OCI-LY3 (cell line): ENCODE measurements around the gene PRKAR1B.

Experiments
- H2AFZ ChIP-seq: fragments of 200-600, 300-600 bp; shearing (Covaris generic); 2 replicates; pipeline ENCODE4 v1.6.0; 2014; ENCODE audit warnings: antibody characterized with exemption, low read depth, low read length
- H3K27ac ChIP-seq: fragments of 200-600, 300-600 bp; sonication (generic); 2 replicates; pipeline ENCODE4 v1.5.1; 2014; ENCODE audit warnings: mild to moderate bottlenecking, low read length, moderate library complexity, mixed read lengths
- H3K27me3 ChIP-seq: fragments of 200-600, 300-600 bp; sonication (generic); 2 replicates; pipeline ENCODE4 v1.6.1; 2014; ENCODE audit warnings: low read depth, low read length, mixed read lengths
- H3K36me3 ChIP-seq: fragments of 200-600, 300-600 bp; sonication (generic); replicated peaks from 2 replicates; pipeline ENCODE3; 2014; ENCODE audit warnings: low read depth, low read length, mixed read lengths
- H3K4me1 ChIP-seq: fragments of 300-600, 200-600 bp; sonication (generic); 2 replicates; pipeline ENCODE4 v1.6.1; 2014; ENCODE audit warnings: low read length, mixed read lengths
- H3K4me2 ChIP-seq: fragments of 200-600, 300-600 bp; sonication (generic); 2 replicates; pipeline ENCODE4 v1.6.1; 2014; ENCODE audit warnings: low read length, mixed read lengths
- H3K4me3 ChIP-seq: fragments of 300-600, 200-600 bp; sonication (generic); 2 replicates; pipeline ENCODE4 v1.5.1; 2014; ENCODE audit warnings: antibody characterized with exemption, mild to moderate bottlenecking, low read length, moderate library complexity
- H3K79me2 ChIP-seq: fragments of 300-600, 200-600 bp; shearing (Covaris generic); 2 replicates; pipeline ENCODE4 v1.6.1; 2014; ENCODE audit warnings: mild to moderate bottlenecking, low read length, mixed read lengths
- H3K9ac ChIP-seq: fragments of 300-600, 200-600 bp; shearing (Covaris generic); 2 replicates; pipeline ENCODE4 v1.6.0; 2014; ENCODE audit warnings: mild to moderate bottlenecking, low read length, moderate library complexity
- H3K9me3 ChIP-seq: fragments of 200-600, 300-600 bp; shearing (Covaris generic); 2 replicates; pipeline ENCODE4 v1.6.1; 2014; ENCODE audit warnings: low read length, mixed read lengths; ENCODE audit not compliant: insufficient read depth
- H4K20me1 ChIP-seq: fragments of 200-600, 300-600 bp; sonication (generic); 2 replicates; pipeline ENCODE4 v1.6.1; 2016; ENCODE audit warnings: low read length, mixed read lengths; ENCODE audit not compliant: insufficient read depth
- CTCF ChIP-seq: fragments of 200-600, 300-600 bp; sonication (generic); IDR thresholded peaks from 2 replicates; pipeline ENCODE4 v1.5.1; 2014; ENCODE audit warnings: antibody characterized with exemption, low read length, low read depth
- EZH2phosphoT487 ChIP-seq: fragments of 200-600 bp; shearing (Covaris generic); IDR thresholded peaks from 2 replicates; pipeline ENCODE4 v1.6.1; 2018; ENCODE audit warnings: antibody characterized with exemption, mixed run types, low read depth

The PRKAR1B gene

DNA sequence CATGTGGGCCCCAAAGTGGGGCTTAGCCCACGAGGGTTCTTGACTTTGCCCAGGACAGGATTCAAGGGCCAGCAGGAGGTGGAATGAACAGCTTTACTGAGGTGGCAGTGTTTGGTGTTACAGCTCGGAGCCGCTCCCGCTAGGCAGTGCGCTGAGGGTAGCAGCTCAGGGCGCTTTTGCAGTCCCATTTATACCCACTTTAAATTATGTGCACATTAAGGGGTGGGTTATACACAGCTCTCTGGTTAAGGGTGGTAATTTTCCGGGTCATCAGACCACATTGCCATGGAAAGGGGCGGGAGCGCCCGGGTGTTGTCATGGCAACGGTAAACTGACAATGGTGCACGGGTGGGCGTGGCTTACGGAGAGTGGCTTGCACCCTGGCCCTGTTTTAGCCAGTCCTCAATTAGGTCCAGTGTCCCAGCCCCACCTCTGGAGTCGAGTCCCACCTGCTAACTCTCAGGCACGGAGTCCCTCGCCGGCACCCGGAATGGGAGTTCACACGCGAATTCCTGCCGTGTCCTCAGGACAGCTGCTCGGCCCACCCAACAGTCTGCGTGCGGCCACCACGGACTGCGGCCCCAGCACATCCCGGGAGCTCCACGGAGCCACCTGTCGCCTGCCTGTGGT lies 149.2 kb downstream of the PRKAR1B start:
- Histone ChIP-seq H3K27ac (no peak overlapping the region), H3K27me3 (no peaks in the 10 kb centered on the region), H3K4me1 (no peaks in the 10 kb centered on the region)

GRCh38 chr7:577278-577665 lies 149.8 kb downstream of the PRKAR1B start:
- Histone ChIP-seq H3K4me3 (no peak overlapping the region), H3K36me3 (no peaks in the 10 kb centered on the region), H3K4me2 (no peak overlapping the region), H3K27me3 (no peaks in the 10 kb centered on the region), H4K20me1 (no peaks in the 10 kb centered on the region), H3K9ac (no peak overlapping the region), H2AFZ (no peak overlapping the region), H3K79me2 (no peaks in the 10 kb centered on the region), H3K9me3 (no peaks in the 10 kb centered on the region), H3K27ac (no peak overlapping the region), H3K4me1 (no peaks in the 10 kb centered on the region)
- TF ChIP-seq CTCF: no peak
- TF ChIP-seq EZH2phosphoT487: no peak

More for the DNA sequence above, 149.2 kb downstream of the PRKAR1B start:
- H3K9me3 ChIP-seq: no peaks in the 10 kb centered on the region
- H4K20me1 ChIP-seq: no peaks in the 10 kb centered on the region
- no peak overlapping the region for H3K9ac ChIP-seq
- no peak overlapping the region for H3K4me3 ChIP-seq
- H2AFZ ChIP-seq: no peak overlapping the region
- H3K36me3 ChIP-seq: no peaks in the 10 kb centered on the region
- H3K4me2 ChIP-seq: no peak overlapping the region
- TF ChIP-seq EZH2phosphoT487: no peak
- no peak for TF ChIP-seq CTCF
- no peaks in the 10 kb centered on the region for H3K79me2 ChIP-seq

GRCh38 chr7:576524-577277 lies 150.4 kb downstream of the PRKAR1B start:
- Histone ChIP-seq H3K27ac (no peak overlapping the region), H3K9me3 (no peaks in the 10 kb centered on the region), H3K27me3 (no peaks in the 10 kb centered on the region), H2AFZ (no peak overlapping the region), H3K79me2 (no peaks in the 10 kb centered on the region), H3K4me1 (no peaks in the 10 kb centered on the region), H4K20me1 (no peaks in the 10 kb centered on the region), H3K36me3 (no peaks in the 10 kb centered on the region), H3K4me2 (no peak overlapping the region), H3K4me3 (no peak overlapping the region), H3K9ac (no peak overlapping the region)
- TF ChIP-seq EZH2phosphoT487: no peak
- no peak for TF ChIP-seq CTCF

DNA sequence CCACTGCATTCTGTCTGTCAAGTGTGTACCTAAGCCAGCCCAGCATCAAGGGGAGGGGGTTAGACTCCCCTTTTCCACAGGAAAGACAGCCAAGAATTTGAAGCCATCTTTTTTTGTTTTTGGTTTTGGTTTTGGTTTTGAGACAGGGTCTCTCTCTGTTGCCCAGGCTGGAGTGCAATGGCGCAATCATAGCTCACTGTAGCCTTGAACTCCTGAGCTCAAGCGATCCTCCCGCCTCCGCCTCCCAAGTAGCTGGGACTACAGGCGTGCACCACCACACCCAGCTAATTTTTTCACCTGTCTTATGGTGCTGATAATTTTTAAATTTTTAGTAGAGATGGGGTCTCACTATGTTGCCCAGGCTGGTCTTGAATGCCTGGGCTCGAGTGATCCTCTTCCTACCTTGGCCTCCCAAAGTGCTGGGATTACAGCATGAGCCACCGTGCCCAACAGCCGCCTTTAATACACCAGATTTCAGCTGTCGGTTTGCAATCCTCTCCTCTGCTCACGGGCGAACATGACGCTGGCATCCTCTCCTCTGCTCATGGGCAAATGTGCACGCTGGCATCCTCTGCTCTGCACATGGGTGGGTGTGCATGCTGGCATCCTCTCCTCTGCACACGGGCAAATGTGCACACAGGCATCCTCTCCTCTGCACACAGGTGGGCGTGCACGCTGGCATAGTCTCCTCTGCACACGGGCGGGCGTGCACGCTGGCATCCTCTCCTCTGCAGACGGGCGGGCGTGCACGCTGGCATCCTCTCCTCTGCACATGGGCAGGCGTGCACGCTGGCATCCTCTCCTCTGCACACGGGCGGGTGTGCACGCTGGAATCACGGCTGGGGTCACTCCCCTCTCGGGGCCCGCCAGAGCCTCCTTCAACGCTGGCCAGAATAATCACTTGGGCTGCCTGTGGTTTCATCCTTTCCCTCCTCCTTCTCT lies 151.4 kb downstream of the PRKAR1B start:
- no peaks in the 10 kb centered on the region for H3K27me3 ChIP-seq
- H4K20me1 ChIP-seq: no peaks in the 10 kb centered on the region
- no peaks in the 10 kb centered on the region for H3K4me1 ChIP-seq
- H2AFZ ChIP-seq: no peak overlapping the region
- TF ChIP-seq CTCF (no peak), EZH2phosphoT487 (no peak)
- H3K9me3 ChIP-seq: no peaks in the 10 kb centered on the region
- no peak overlapping the region for H3K4me2 ChIP-seq
- no peak overlapping the region for H3K4me3 ChIP-seq
- H3K27ac ChIP-seq: no peak overlapping the region
- no peaks in the 10 kb centered on the region for H3K79me2 ChIP-seq
- no peak overlapping the region for H3K9ac ChIP-seq
- no peaks in the 10 kb centered on the region for H3K36me3 ChIP-seq
